MV-4-11 (cell line): ENCODE data around the gene HIRIP3.

Experiments
- DNase-seq: peaks from one replicate; lab custom pipeline; 2025; lab: John Stamatoyannopoulos, UW

The HIRIP3 gene

GRCh38 chr16:29996766-29997250 lies 1.4 kb upstream of the HIRIP3 start:
- no peak for DNase-seq

- peak; percentile 96 for DNase-seq
Measured at GRCh38 chr16:29995911-29996765, 721 bp upstream of the HIRIP3 start, which contains the start of gene INO80E. Gene INO80E, plus strand, starts transcription at chr16:29996241. Its CDS starts 70 bp downstream, at chr16:29996311.

GRCh38 chr16:29994600-29995323 lies 655 bp downstream of the HIRIP3 start:
- DNase-seq, result no peak

- DNase-seq, result no peak
Measured at GRCh38 chr16:29993903-29994599, 1.4 kb downstream of the HIRIP3 start.

- no peak for DNase-seq
Measured at GRCh38 chr16:29993191-29993902, 2.1 kb downstream of the HIRIP3 start.

GRCh38 chr16:29992344-29992967 lies 3.0 kb downstream of the HIRIP3 start:
- no peak for DNase-seq

- DNase-seq, result no peak
Measured at GRCh38 chr16:29991571-29991904, 3.9 kb downstream of the HIRIP3 start.

- DNase-seq, result no peak
Measured at GRCh38 chr16:29990883-29991570, 4.4 kb downstream of the HIRIP3 start.

- no peak for DNase-seq
Measured at GRCh38 chr16:29990034-29990433, 5.4 kb downstream of the HIRIP3 start.

GRCh38 chr16:29989111-29989858 lies 6.1 kb downstream of the HIRIP3 start:
- no peak for DNase-seq

GRCh38 chr16:29988346-29989075 lies 6.9 kb downstream of the HIRIP3 start:
- DNase-seq, result no peak

- DNase-seq, result no peak
Measured at GRCh38 chr16:29987371-29988085, 7.9 kb downstream of the HIRIP3 start.

- DNase-seq, result no peak
Measured at GRCh38 chr16:29986931-29987330, 8.5 kb downstream of the HIRIP3 start.

- no peak for DNase-seq
Measured at GRCh38 chr16:29986231-29986630, 9.2 kb downstream of the HIRIP3 start.

GRCh38 chr16:29985271-29985811 lies 10.1 kb downstream of the HIRIP3 start:
- no peak for DNase-seq

GRCh38 chr16:29984764-29985147 lies 10.7 kb downstream of the HIRIP3 start:
- no peak for DNase-seq

- DNase-seq, result no peak
Measured at GRCh38 chr16:29984137-29984763, 11.2 kb downstream of the HIRIP3 start.
